ENCODE results near the gene KIF1A. TPM values are rescaled to one million over a fixed set of nuclear protein-coding genes. Genes with fewer than 3 reads are reported as not detected.

Gene KIF1A
- polyA plus RNA-seq, 1 donor (not counting 4 experiments of a cell fraction or from before 2014, with no cell fraction given), result not detected

GRCh38 chr2:240865391-240865790 lies 45.4 kb upstream of the KIF1A start:
- Histone ChIP-seq H4K20me1 (ENCODE audit: control insufficient read depth, extremely low read depth, insufficient read depth, low read length) (no peaks in the 10 kb centered on the region), H3K4me2 (ENCODE audit: control insufficient read depth, extremely low read depth, insufficient read depth, low read depth, low read length) (no peak overlapping the region), H2AFZ (ENCODE audit: control insufficient read depth, low read length) (no peak overlapping the region), H3K4me1 (ENCODE audit: control insufficient read depth, extremely low read depth, insufficient read depth, low read length) (no peaks in the 10 kb centered on the region), H3K27ac (ENCODE audit: control insufficient read depth, insufficient read depth, low read length) (no peak overlapping the region), H3K9me3 (ENCODE audit: control insufficient read depth, low read depth, low read length) (no peaks in the 10 kb centered on the region), H3K9me1 (ENCODE audit: control insufficient read depth, extremely low read depth, insufficient read depth, low read length) (no peaks in the 10 kb centered on the region), H3K79me2 (ENCODE audit: control insufficient read depth, insufficient read depth, low read length) (no peaks in the 10 kb centered on the region), H3K27me3 (ENCODE audit: control insufficient read depth, extremely low read depth, insufficient read depth, low read length) (peaks cover 3% of the 10 kb centered on the region), H3K36me3 (ENCODE audit: control insufficient read depth in 2 of 2, extremely low read depth in 1 of 2, insufficient read depth in 2 of 2, low read length in 2 of 2) (no peaks in the 10 kb centered on the region), H3K4me3 (ENCODE audit: control insufficient read depth in 2 of 3, extremely low read depth in 1 of 3, insufficient read depth in 2 of 3, low read depth in 1 of 3, low read length in 3 of 3) (no peak overlapping the region), H3K9ac (ENCODE audit: control insufficient read depth, extremely low read depth, insufficient read depth, low read length) (no peak overlapping the region)
- DNase-seq (ENCODE audit: low read depth, low spot score) (no peak), FAIRE-seq (no peak)
- TF ChIP-seq CTCF (optimal IDR thresholded peaks at IDR 0.05 in 1 of 3, IDR thresholded peaks at IDR 0.05 in 1 of 3, conservative IDR thresholded peaks at IDR 0.05 in 1 of 3; ENCODE audit: extremely low read depth in 1 of 3, insufficient read depth in 2 of 3, low read length in 3 of 3), result no peak
- TF ChIP-seq EZH2 (IDR thresholded peaks at IDR 0.05; ENCODE audit: low read length), result no peak
- dilution Hi-C loops (cut with MboI; ENCODE audit: extremely low pct_ligation_motif_present, low sequenced_read_pairs), result no loop called here

- Histone ChIP-seq H3K27me3 (ENCODE audit: control insufficient read depth, extremely low read depth, insufficient read depth, low read length) (peaks cover 3% of the 10 kb centered on the region), H3K9me3 (ENCODE audit: control insufficient read depth, low read depth, low read length) (no peaks in the 10 kb centered on the region), H4K20me1 (ENCODE audit: control insufficient read depth, extremely low read depth, insufficient read depth, low read length) (no peaks in the 10 kb centered on the region), H3K36me3 (ENCODE audit: control insufficient read depth in 2 of 2, extremely low read depth in 1 of 2, insufficient read depth in 2 of 2, low read length in 2 of 2) (no peaks in the 10 kb centered on the region), H3K27ac (ENCODE audit: control insufficient read depth, insufficient read depth, low read length) (no peak overlapping the region), H3K9ac (ENCODE audit: control insufficient read depth, extremely low read depth, insufficient read depth, low read length) (no peak overlapping the region), H3K4me2 (ENCODE audit: control insufficient read depth, extremely low read depth, insufficient read depth, low read depth, low read length) (no peak overlapping the region), H3K79me2 (ENCODE audit: control insufficient read depth, insufficient read depth, low read length) (no peaks in the 10 kb centered on the region), H3K4me1 (ENCODE audit: control insufficient read depth, extremely low read depth, insufficient read depth, low read length) (no peaks in the 10 kb centered on the region), H2AFZ (ENCODE audit: control insufficient read depth, low read length) (no peak overlapping the region), H3K4me3 (ENCODE audit: control insufficient read depth in 2 of 3, extremely low read depth in 1 of 3, insufficient read depth in 2 of 3, low read depth in 1 of 3, low read length in 3 of 3) (no peak overlapping the region), H3K9me1 (ENCODE audit: control insufficient read depth, extremely low read depth, insufficient read depth, low read length) (no peaks in the 10 kb centered on the region)
- FAIRE-seq (no peak), DNase-seq (ENCODE audit: low read depth, low spot score) (no peak)
- dilution Hi-C loops (cut with MboI; ENCODE audit: extremely low pct_ligation_motif_present, low sequenced_read_pairs), result no loop called here
- TF ChIP-seq CTCF (optimal IDR thresholded peaks at IDR 0.05 in 1 of 3, IDR thresholded peaks at IDR 0.05 in 1 of 3, conservative IDR thresholded peaks at IDR 0.05 in 1 of 3; ENCODE audit: extremely low read depth in 1 of 3, insufficient read depth in 2 of 3, low read length in 3 of 3) (no peak), EZH2 (IDR thresholded peaks at IDR 0.05; ENCODE audit: low read length) (no peak)
These were observed 44.5 kb upstream of the KIF1A start for GRCh38 chr2:240864475-240864874.
